ENCODE results near the gene CPNE1.
A peak's percentile ranks its signal among the peaks of the same experiment; 100 is the strongest.
"Not testable (repeated sequence)": the region's sequence is repeated elsewhere in the genome, so short reads cannot be mapped to it uniquely, and the experiment has no call there.

The CPNE1 gene

GRCh38 chr20:35664466-35665206 is at the start of gene CPNE1, which contains the start of gene RBM12:
Gene CPNE1 (minus strand): TSS chr20:35664900. CDS start chr20:35632923, 31,977 bp downstream.
Gene RBM12 (minus strand): TSS chr20:35664900. CDS start chr20:35655322, 9,578 bp downstream.
- peak; percentile 94 for DNase-seq

DNA sequence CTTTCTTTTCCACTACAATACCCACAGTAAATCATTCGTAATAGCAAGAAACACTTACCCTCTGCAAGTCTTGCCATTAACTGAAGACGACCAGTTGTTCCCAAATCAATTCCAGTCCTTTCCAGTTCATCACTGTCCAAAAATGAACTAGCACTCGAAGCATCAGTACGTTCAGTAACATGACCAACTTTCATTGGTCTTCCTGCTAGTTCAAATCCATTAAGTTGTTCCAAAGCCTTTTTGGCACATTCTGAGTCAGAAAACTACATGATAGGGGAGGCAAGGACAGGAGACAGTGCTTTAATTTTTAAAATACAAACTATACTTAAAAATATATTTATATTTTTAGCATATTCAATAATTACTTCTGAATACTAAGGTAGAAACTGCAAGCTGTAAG is 49.4 kb upstream of the CPNE1 start:
- DNase-seq = no peak

- not testable (repeated sequence) for DNase-seq
Observed at GRCh38 chr20:35713120-35713519, 48.4 kb upstream of the CPNE1 start.

- no peak for DNase-seq
Observed at GRCh38 chr20:35711588-35712209, 47.0 kb upstream of the CPNE1 start.

- DNase-seq = no peak
Observed at GRCh38 chr20:35710884-35711587, 46.3 kb upstream of the CPNE1 start.

DNA sequence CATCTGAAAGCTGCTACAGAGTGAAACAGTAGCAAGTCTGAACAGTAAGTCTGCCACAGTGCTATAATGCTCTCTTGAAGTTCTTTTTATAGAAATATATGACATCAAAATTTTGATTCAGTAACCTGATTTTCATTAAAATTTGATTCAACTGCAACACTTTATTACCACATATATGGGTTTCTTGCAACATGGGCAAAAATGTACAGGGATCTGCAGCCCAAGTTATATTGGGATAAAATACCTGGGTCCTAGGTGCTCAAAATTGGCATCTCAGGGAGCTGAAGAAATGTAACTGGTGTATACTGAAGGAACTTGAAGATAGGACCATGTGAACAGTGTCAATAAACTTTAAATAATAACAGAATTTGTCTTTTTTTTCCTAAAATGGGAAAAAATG is 45.3 kb upstream of the CPNE1 start:
- DNase-seq = no peak

DNA sequence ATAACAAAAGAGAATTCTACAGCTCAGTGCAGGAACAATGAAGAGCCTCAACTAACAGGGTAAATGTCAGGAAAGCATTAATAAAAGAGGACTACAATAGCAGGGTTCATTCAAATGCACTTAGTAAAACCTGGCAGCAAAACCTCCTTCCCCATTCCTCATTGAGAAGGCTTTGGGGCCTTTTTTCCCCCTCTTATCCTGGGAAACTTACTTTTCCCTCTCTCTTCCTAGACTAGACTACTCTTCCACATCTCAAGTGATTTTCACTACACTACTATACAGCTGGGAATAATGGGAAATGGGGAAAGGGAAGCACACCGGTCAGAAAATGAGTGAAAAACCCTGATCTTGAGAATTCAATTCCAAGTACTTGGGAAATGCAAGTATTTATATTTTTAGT is 44.6 kb upstream of the CPNE1 start:
- no peak for DNase-seq

- DNase-seq = no peak
Observed at GRCh38 chr20:35708502-35708901, 43.8 kb upstream of the CPNE1 start.

DNA sequence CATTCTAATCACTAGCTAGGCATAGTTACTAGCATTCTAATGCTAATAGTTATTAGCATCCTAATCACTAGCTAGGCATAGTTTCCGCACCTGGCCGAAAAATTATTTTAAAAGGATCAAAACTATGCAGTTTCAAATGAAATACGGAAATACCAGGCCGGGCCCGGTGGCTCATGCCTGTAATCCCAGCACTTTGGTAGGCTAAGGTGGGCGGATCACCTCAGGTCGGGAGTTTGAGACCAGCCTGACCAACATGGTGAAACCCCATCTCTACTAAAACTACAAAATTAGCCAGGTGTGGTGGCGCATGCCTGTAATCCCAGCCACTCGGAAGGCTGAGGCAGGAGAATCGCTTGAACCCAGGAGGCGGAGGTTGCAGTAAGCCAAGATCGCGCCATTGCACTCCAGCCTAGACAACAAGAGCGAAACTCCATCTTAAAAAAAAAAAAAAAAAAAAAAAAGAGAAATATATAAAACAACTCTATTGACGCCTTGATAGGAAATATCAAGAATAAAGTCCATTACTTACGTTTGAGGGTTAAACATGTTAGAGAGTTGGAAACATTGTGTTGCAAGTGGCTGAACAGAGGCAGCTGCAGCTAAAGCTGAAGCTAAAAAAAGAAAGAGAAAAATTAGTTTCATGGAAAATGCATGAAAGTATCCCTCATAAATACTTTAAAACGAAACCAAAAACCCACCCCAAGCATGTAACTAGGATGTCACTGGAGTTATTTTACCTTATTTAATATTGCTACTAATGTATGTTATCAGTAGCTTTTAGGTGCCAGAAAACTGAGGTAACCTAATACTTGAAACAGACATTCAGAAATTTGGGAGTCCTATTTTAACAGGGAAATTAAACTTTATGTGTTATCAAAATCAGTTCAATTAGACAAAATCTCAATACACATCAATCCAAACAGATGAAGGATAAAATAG is 42.2 kb upstream of the CPNE1 start:
- not testable (repeated sequence) for DNase-seq

DNA sequence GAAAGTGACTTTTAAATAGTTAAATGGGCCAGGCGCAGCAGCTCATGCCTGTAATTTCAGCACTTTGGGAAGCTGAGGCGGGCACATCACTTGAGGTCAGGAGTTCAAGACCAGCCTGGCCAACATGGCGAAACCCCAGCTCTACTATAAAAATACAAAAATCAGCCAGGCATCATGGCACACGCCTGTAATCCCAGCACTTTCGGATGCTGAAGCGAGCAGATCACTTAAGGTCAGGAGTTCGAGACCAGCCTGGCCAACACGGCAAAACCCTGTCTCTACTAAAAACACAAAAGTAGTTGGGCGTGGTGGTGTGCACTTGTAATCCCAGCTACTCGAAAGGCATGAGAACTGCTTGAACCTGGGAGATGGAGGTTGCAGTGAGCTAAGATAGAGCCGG is 41.2 kb upstream of the CPNE1 start:
- DNase-seq = not testable (repeated sequence)

- no peak for DNase-seq
Observed at GRCh38 chr20:35704514-35705261, 40.0 kb upstream of the CPNE1 start.

DNA sequence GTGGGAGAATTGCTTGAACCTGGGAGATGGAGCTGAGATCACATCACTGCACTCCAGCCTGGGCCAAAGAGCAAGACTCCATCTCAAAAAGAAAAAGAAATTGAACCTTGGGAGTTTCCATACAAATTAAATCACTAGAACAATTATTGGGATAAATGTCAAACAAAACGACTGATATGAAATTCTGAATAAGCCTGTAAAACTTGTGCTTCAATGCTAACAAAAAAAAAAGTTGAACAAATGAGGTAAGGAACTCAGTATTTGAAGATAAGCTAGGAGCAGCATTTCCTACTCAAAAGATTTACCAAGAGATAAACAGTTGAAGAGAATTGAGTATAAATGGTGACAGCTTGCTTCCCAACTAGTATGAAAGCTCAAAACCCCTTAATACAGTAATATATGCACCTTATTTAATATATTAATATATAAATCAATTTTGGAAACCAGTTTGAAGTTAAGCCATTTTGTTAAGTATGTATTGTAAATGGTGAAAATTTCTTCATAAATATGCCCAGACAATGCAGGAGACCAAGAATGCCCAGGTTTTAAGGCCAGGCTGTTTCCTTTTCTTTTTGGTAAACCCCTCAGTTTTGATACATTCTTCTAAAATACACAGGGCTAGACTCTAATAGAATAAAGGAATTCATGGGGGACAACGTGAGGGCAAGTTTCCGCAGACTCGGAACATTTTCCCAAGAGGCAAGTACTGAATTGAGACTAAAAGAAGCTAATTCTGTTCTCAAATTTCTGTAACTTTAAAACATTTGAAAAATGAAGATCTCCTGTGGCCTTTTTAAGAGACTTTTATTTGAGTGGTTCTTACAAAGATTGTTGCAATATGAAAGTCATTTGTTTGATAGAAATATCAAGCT is 38.4 kb upstream of the CPNE1 start:
- DNase-seq = no peak

DNA sequence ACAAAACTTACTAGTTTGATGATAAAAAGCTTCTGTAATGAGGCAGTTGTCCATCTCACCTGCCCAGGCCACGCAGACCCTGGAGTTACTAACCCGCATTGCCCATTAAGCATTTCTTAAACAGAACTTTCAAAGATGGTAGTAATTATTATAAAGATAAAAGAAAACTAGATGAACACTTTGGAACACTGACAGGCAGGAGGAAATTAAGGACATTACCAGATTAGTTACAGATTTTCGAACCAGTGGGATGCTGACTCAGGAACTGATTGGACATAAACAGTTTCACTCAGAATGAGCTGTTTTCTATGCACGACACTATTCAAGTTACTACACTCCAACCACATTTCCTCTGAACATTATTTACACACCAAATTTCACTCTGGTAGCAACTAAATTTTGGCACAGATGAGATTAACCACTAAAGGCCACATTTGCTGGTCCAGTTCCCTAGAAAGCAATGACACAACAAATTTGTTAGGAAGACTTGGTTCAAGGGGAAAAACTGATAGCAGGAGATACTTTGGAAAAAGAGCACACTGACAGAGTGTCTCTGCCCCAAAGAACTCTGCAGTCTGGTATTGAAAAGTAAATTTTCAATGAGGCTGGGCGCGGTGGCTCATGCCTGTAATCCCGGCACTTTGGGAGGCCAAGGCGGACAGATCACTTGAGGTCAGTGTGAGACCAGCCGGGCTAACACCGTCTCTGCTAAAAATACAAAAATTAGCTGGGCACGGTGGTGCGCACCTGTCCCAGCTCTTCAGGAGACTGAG is 37.5 kb upstream of the CPNE1 start:
- DNase-seq = no peak

GRCh38 chr20:35700625-35701148 is 36.0 kb upstream of the CPNE1 start:
- no peak for DNase-seq

DNA sequence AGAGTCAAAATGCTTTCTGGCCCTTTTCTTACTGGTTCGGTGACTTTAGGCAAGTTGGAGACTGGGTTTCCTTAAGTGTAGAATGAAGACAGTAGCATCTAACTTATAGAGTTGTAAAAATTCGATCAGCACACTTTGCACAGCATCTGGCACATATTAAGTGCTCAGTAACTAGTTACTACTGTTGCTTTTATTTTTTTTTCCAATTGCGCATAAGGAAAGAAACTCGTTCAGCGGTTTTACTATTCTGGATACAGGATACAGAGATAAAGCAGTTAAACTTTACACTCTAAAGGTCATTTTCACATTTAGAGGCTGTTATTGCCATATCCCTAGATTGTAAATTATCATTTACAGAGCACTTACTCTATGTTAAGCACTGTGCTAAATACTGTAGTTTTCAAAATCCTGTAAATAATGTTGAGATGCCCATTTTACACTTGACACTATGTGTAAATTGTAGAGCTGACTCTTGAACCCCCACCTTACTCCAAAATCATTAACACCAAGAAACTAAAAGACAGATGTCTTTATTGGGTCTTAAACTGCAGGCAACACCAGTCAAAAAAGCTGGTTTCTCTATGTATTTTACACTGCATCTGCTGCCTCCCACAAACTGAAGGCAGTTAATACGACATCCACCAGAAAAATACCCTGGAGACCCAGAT is 35.4 kb upstream of the CPNE1 start:
- DNase-seq = no peak

DNA sequence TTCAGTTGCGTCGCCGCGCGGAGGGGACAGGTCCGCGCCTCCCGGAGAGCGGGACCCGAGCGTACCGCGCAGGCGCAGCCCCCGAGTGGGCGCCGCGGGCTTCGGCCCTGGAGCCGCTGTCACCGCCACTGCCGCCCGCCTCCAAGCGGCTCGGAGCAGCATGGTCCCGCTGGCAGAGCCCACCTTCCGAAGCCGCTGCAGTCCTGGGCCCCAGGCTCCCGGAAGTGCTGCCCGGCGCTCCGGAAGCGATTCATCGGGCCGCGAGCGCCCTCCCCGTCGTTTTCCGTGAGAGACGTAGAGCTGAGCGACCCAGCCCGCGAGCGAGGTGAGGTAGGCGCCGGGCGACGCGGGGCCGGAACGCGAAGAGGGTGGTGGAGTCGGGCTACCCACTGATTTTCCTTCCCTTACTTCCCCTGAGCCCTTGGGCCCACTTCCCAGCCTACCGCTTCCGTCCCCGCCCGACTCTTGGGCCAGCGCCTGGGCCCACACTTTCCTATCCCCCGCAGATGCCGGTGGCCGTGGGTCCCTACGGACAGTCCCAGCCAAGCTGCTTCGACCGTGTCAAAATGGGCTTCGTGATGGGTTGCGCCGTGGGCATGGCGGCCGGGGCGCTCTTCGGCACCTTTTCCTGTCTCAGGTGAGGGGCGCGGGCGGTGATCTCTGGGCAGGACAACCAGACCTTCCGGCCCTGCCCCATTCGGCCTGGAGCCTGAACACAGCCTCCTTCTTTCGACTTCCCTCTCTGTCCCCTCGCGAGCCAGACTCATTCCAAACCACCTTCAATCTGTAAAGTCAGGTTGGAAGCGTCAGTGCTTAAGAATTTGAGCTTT is 34.6 kb upstream of the CPNE1 start, which contains the start of the genes NFS1 and ROMO1:
Gene NFS1, minus strand, starts transcription at position 226 of the 830 bp plus-strand sequence. Its CDS starts 64 bp downstream, at position 162.
Gene ROMO1, plus strand, starts transcription at position 279 of the 830 bp plus-strand sequence. Its CDS starts 228 bp downstream, at position 507.
- DNase-seq = peak; percentile 80 to 85

- DNase-seq = peak; percentile 44 to 52
Observed at GRCh38 chr20:35698298-35699126, 33.8 kb upstream of the CPNE1 start.
